Measurements from ENCODE around the gene NOP53. TPM values are rescaled to one million over a fixed set of nuclear protein-coding genes. Genes with fewer than 3 reads are reported as not detected.

The NOP53 gene
- total and polyA plus RNA-seq, 9 of the 15 experiments (the other 6 are each of a cell fraction or from before 2014, with no cell fraction given): 6.5 to 274 (median 145) TPM

DNA sequence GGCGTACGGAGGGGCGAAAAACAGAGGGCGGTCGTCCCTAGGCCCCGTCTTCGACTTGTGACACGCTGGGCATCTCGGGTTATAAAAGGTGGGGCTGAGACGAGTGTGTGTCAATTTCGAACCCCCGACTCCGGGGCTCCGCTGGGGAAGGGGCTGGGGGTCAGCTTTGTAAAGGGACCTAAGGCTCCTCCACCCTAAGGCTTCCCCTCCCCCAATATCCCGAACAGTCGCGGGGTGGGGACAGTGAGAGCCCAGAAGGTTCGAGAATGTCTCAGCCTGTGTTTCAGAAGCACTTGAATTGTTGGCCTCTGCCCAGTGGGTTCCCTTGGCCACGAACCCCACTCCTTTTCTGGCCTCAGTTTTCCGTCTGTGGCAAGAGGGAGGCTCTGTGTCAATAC lies 33.6 kb downstream of the NOP53 start:
- DNase-seq (ENCODE audit: extremely low read depth in 1 of 4, low spot score in 3 of 4) (peak in 1 of 4 experiments; percentile 49), FAIRE-seq (peak; percentile 71), ATAC-seq (peak; percentile 56)
- Histone ChIP-seq H3K4me3 (peak overlapping the region; percentile 95), H3K4me1 (replicated peaks in 1 of 2; ENCODE audit: control insufficient read depth in 2 of 2, insufficient read depth in 2 of 2, low read length in 2 of 2) (peaks cover 11 to 29% of the 10 kb centered on the region in 2 experiments; a peak in 3 of 5 replicates), H2AFZ (ENCODE audit: low read depth, low read length) (peak overlapping the region; percentile 96), H3K9me1 (ENCODE audit: control insufficient read depth, insufficient read depth, low read length) (peaks cover 3% of the 10 kb centered on the region), H3K9me3 (replicated peaks; ENCODE audit: control insufficient read depth, insufficient read depth, low read depth, low read length) (no peaks in the 10 kb centered on the region), H3K27me3 (ENCODE audit: control insufficient read depth in 2 of 2, insufficient read depth in 2 of 2, low read length in 2 of 2) (no peaks in the 10 kb centered on the region), H3K27ac (ENCODE audit: extremely low read depth, low read depth, low read length) (peak overlapping the region; percentile 96), H3K36me3 (ENCODE audit: control insufficient read depth, insufficient read depth, low read length) (peaks cover 28% of the 10 kb centered on the region; the same call in 2 of the 3 replicates), H4K20me1 (replicated peaks; ENCODE audit: control insufficient read depth, insufficient read depth, low read length) (no peaks in the 10 kb centered on the region), H3K4me2 (ENCODE audit: insufficient read depth, low read length) (peak overlapping the region; percentile 84), H3K79me2 (ENCODE audit: control insufficient read depth, insufficient read depth, low read length) (peaks cover 25% of the 10 kb centered on the region), H3K9ac (ENCODE audit: insufficient read depth in 1 of 2, low read depth in 2 of 2, low read length in 2 of 2) (peak overlapping the region; percentile 94 to 100)
- intact Hi-C loops (cut with micrococcal nuclease) (no loop called here), in situ Hi-C loops (cut with MboI) (no loop called here)
- ChIA-PET POLR2A (no interaction called here), CTCF (ENCODE audit: low intra/inter-chr PET ratio) (interaction anchor here (1.5 kb wide), 1 partner anchor 10 kb away, joined by 7 read pairs; no protein-coding TSS in a partner anchor)
- TF ChIP-seq SREBF2 (CRISPR knock-in tag; IDR thresholded peaks at IDR 0.05) (no peak), KDM5B (IDR thresholded peaks at IDR 0.05; ENCODE audit: insufficient replicate concordance, low read depth, low read length) (peak; percentile 9), TEAD1 (CRISPR knock-in tag; IDR thresholded peaks at IDR 0.05) (no peak), ZNF445 (CRISPR knock-in tag; IDR thresholded peaks at IDR 0.05; ENCODE audit: low read depth) (no peak), PYGO2 (tag; IDR thresholded peaks at IDR 0.05) (no peak), ZFX (CRISPR knock-in tag; IDR thresholded peaks at IDR 0.05) (peak; percentile 35; the same call in 1 of the 2 replicates), IFI16 (CRISPR knock-in tag; IDR thresholded peaks at IDR 0.05) (no peak), SETDB1 (IDR thresholded peaks at IDR 0.05; ENCODE audit: low read length) (no peak), MYNN (IDR thresholded peaks at IDR 0.05) (no peak), MYNN (CRISPR knock-in tag; IDR thresholded peaks at IDR 0.05) (no peak), ZNF408 (CRISPR knock-in tag; IDR thresholded peaks at IDR 0.05; ENCODE audit: low read depth) (no peak), FIP1L1 (IDR thresholded peaks at IDR 0.05; ENCODE audit: low read depth, low read length, poor library complexity, severe bottlenecking) (no peak), CREM (IDR thresholded peaks at IDR 0.05; ENCODE audit: low read depth) (no peak), GABPA (tag; conservative IDR thresholded peaks at IDR 0.05; ENCODE audit: low read depth) (0 out of 2 replicates have a peak, but pooled peaks have one; percentile 3), TGIF2 (CRISPR knock-in tag; IDR thresholded peaks at IDR 0.05) (no peak)
- TF ChIP-seq, protein P1, sequence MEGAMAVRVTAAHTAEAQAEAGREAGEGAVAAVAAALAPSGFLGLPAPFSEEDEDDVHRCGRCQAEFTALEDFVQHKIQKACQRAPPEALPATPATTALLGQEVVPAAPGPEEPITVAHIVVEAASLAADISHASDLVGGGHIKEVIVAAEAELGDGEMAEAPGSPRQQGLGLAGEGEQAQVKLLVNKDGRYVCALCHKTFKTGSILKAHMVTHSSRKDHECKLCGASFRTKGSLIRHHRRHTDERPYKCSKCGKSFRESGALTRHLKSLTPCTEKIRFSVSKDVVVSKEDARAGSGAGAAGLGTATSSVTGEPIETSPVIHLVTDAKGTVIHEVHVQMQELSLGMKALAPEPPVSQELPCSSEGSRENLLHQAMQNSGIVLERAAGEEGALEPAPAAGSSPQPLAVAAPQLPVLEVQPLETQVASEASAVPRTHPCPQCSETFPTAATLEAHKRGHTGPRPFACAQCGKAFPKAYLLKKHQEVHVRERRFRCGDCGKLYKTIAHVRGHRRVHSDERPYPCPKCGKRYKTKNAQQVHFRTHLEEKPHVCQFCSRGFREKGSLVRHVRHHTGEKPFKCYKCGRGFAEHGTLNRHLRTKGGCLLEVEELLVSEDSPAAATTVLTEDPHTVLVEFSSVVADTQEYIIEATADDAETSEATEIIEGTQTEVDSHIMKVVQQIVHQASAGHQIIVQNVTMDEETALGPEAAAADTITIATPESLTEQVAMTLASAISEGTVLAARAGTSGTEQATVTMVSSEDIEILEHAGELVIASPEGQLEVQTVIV (CRISPR knock-in tag; IDR thresholded peaks at IDR 0.05; ENCODE audit: borderline replicate concordance): no peak
- TF ChIP-seq, protein P2, sequence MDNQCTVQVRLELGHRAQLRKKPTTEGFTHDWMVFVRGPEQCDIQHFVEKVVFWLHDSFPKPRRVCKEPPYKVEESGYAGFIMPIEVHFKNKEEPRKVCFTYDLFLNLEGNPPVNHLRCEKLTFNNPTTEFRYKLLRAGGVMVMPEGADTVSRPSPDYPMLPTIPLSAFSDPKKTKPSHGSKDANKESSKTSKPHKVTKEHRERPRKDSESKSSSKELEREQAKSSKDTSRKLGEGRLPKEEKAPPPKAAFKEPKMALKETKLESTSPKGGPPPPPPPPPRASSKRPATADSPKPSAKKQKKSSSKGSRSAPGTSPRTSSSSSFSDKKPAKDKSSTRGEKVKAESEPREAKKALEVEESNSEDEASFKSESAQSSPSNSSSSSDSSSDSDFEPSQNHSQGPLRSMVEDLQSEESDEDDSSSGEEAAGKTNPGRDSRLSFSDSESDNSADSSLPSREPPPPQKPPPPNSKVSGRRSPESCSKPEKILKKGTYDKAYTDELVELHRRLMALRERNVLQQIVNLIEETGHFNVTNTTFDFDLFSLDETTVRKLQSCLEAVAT (IDR thresholded peaks at IDR 0.05): no peak
- TF ChIP-seq, protein P3, sequence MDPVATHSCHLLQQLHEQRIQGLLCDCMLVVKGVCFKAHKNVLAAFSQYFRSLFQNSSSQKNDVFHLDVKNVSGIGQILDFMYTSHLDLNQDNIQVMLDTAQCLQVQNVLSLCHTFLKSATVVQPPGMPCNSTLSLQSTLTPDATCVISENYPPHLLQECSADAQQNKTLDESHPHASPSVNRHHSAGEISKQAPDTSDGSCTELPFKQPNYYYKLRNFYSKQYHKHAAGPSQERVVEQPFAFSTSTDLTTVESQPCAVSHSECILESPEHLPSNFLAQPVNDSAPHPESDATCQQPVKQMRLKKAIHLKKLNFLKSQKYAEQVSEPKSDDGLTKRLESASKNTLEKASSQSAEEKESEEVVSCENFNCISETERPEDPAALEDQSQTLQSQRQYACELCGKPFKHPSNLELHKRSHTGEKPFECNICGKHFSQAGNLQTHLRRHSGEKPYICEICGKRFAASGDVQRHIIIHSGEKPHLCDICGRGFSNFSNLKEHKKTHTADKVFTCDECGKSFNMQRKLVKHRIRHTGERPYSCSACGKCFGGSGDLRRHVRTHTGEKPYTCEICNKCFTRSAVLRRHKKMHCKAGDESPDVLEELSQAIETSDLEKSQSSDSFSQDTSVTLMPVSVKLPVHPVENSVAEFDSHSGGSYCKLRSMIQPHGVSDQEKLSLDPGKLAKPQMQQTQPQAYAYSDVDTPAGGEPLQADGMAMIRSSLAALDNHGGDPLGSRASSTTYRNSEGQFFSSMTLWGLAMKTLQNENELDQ (CRISPR knock-in tag; IDR thresholded peaks at IDR 0.05; ENCODE audit: borderline replicate concordance): no peak
- 0% methylated on average over 12 of the region's 20 CpGs for WGBS (ENCODE audit: insufficient coverage, low coverage, missing lambda C conversion rate)
- BruUV-seq (replicated peaks): TSS peak; percentile 77
